Testis (tissue), 3 donors: Measurements from ENCODE around the gene FAM53B. TPM values are rescaled to one million over a fixed set of nuclear protein-coding genes. Genes with fewer than 3 reads are reported as not detected.

Source experiments
- DNase-seq: peaks from one replicate; pipeline ENCODE4 v3.0.0-alpha.2; 2019
- H3K27ac ChIP-seq, 2 donors: fragments of 200-600 bp; sonication (generic); one replicate each; pipeline ENCODE4 v1.5.1; 2019
- H3K27me3 ChIP-seq: fragments of 200-600 bp; sonication (generic); one replicate; pipeline ENCODE4 v1.5.1; 2019
- H3K36me3 ChIP-seq: fragments of 200-600 bp; sonication (generic); one replicate; pipeline ENCODE4 v1.5.1; 2017; ENCODE audit warnings: low read depth; ENCODE audit errors: missing control alignments
- H3K4me1 ChIP-seq: fragments of 200-600 bp; sonication (generic); one replicate; pipeline ENCODE4 v1.5.1; 2019
- H3K4me3 ChIP-seq, 2 donors: fragments of 200-600 bp; sonication (generic); one replicate each; pipeline ENCODE4 v1.5.1; 2017 to 2019
- H3K9me3 ChIP-seq: fragments of 200-600 bp; sonication (generic); one replicate; pipeline ENCODE4 v1.5.1; 2017
- POLR2A ChIP-seq: fragments of 450-650 bp; IDR thresholded peaks from one replicate; pipeline ENCODE4 v1.6.1; 2017; ENCODE audit warnings: antibody characterized with exemption, mild to moderate bottlenecking, moderate library complexity
- WGBS, 2 donors: methylation state at CpG; one replicate each; pipeline ENCODE4 v1.1.5; 2018; 5-methylcytosine and 5-hydroxymethylcytosine counted together
- intact Hi-C: fragments of 100-400 bp; cut with DNase I; formaldehyde crosslinking; loops from one replicate; pipeline ENCODE4 v1.15.1; 2023; ENCODE audit warnings: low total_unique reads
- polyA plus RNA-seq: library from polyadenylated mRNA; stranded (reverse); fragments of 350-450 nt; fragmentation: Illumina TruSeq; extraction: RNeasy Lipid Tissue Mini Kit (QIAGEN cat#74804); gene quantifications from one replicate; pipeline ENCODE4 v1.2.3, GENCODE V29; 2014; ENCODE audit warnings: low read depth, low replicate concordance; ENCODE audit not compliant: insufficient read depth
- total RNA-seq, 2 donors: library from RNA; depleted of rRNA; stranded (reverse); fragments of >200 nt; gene quantifications; one replicate each; pipeline ENCODE4 v1.2.3, GENCODE V29; 2016
- TF ChIP-seq, protein P1 (sequence below), 3 experiments: fragments of 450-650 bp in 2 of 3; fragments of 200-600 bp in 1 of 3; sonication (generic) in 1 of 3; IDR thresholded peaks; one replicate each; pipeline ENCODE4 v1.5.1; 2016 to 2019; ENCODE audit warnings: antibody characterized with exemption in 3 of 3, mild to moderate bottlenecking in 2 of 3, moderate library complexity in 1 of 3

The FAM53B gene
- total and polyA plus RNA-seq, 3 donors from 2014 or later = 36.9 to 125 (median 109) TPM

DNA sequence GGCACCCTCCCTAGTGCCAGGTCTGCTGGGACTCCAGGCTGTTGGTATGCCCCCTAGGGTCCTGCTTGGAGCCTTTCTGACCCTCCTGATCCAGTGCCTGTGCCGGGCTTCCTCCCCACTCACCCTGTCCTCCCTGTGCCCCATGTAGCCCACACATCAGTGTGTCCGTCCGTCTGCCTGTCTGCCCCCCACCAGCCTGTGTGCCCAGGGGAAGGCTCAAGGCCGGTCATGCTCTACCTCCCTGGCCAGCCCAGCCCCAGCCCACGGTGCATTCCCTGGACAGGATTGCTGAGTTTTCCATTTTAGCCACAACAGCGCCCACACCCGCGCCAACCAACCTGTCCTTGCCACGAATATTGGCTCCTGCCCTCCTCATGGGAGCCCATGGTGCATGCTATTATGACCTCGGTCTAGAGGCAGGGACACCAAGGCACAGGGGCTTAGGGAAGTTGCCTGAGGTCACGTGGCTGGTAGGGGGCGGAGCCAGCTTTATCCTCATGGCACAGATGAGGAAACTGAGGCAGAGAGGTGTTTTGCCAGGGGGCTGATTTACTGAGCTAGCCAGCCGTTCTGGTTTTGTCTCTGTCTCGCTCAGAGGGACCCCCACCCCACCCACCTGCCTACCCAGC, 136.0 kb downstream of the FAM53B start:
- H3K4me3 ChIP-seq = no peak overlapping the region
- no peak for DNase-seq
- no peaks in the 10 kb centered on the region for H3K27me3 ChIP-seq
- WGBS, 2 donors = 79 to 89% methylated on average over 8 to 14 of the region's 14 CpGs
- intact Hi-C loops = no loop called here
- peaks cover 10% of the 10 kb centered on the region for H3K4me1 ChIP-seq
- no peaks in the 10 kb centered on the region for H3K36me3 ChIP-seq
- TF ChIP-seq, protein P1, sequence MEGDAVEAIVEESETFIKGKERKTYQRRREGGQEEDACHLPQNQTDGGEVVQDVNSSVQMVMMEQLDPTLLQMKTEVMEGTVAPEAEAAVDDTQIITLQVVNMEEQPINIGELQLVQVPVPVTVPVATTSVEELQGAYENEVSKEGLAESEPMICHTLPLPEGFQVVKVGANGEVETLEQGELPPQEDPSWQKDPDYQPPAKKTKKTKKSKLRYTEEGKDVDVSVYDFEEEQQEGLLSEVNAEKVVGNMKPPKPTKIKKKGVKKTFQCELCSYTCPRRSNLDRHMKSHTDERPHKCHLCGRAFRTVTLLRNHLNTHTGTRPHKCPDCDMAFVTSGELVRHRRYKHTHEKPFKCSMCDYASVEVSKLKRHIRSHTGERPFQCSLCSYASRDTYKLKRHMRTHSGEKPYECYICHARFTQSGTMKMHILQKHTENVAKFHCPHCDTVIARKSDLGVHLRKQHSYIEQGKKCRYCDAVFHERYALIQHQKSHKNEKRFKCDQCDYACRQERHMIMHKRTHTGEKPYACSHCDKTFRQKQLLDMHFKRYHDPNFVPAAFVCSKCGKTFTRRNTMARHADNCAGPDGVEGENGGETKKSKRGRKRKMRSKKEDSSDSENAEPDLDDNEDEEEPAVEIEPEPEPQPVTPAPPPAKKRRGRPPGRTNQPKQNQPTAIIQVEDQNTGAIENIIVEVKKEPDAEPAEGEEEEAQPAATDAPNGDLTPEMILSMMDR (IDR thresholded peaks at IDR 0.05) = no peak
- TF ChIP-seq POLR2A = no peak
- H3K27ac ChIP-seq = no peak overlapping the region
- no peaks in the 10 kb centered on the region for H3K9me3 ChIP-seq

DNA sequence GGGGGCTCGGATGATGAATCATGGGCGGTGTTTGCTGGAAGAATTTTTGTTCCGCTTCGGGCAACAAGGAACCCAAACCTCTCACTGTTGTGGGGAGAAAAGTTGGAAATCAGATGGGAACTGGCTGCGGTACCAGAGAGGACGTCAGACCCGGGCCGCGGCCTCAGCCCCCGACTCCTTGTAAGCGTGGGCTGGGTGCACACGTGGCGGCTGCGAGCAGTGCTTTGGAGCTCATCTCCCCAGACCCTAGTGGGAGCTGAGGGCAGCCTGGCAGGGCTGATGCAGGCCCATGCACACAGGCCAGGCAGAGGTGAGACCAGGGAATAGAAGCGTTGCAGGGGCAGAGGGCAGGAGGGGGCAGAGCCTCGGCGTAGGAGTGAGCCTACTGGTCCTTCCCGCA, 136.5 kb downstream of the FAM53B start:
- H3K27me3 ChIP-seq = no peaks in the 10 kb centered on the region
- DNase-seq = no peak
- H3K4me3 ChIP-seq = no peak overlapping the region
- 80 to 92% methylated on average over 17 to 18 of the region's 18 CpGs for whole genome bisulfite sequencing, 2 donors
- H3K27ac ChIP-seq = no peak overlapping the region
- no peaks in the 10 kb centered on the region for H3K9me3 ChIP-seq
- intact Hi-C loops = no loop called here
- H3K36me3 ChIP-seq = no peaks in the 10 kb centered on the region
- TF ChIP-seq, protein P1 (IDR thresholded peaks at IDR 0.05) = no peak
- TF ChIP-seq POLR2A = no peak
- peaks cover 5% of the 10 kb centered on the region for H3K4me1 ChIP-seq

GRCh38 chr10:124606822-124607221, 137.4 kb downstream of the FAM53B start:
- Histone ChIP-seq H3K4me3 (no peak overlapping the region), H3K9me3 (no peaks in the 10 kb centered on the region), H3K36me3 (no peaks in the 10 kb centered on the region), H3K27ac (no peak overlapping the region), H3K27me3 (no peaks in the 10 kb centered on the region), H3K4me1 (peaks cover 5% of the 10 kb centered on the region)
- TF ChIP-seq POLR2A = no peak
- TF ChIP-seq, protein P1 (IDR thresholded peaks at IDR 0.05) = no peak
- WGBS, 2 donors = 29 to 51% methylated on average over 9 to 10 of the region's 10 CpGs
- intact Hi-C loops = no loop called here
- no peak for DNase-seq

DNA sequence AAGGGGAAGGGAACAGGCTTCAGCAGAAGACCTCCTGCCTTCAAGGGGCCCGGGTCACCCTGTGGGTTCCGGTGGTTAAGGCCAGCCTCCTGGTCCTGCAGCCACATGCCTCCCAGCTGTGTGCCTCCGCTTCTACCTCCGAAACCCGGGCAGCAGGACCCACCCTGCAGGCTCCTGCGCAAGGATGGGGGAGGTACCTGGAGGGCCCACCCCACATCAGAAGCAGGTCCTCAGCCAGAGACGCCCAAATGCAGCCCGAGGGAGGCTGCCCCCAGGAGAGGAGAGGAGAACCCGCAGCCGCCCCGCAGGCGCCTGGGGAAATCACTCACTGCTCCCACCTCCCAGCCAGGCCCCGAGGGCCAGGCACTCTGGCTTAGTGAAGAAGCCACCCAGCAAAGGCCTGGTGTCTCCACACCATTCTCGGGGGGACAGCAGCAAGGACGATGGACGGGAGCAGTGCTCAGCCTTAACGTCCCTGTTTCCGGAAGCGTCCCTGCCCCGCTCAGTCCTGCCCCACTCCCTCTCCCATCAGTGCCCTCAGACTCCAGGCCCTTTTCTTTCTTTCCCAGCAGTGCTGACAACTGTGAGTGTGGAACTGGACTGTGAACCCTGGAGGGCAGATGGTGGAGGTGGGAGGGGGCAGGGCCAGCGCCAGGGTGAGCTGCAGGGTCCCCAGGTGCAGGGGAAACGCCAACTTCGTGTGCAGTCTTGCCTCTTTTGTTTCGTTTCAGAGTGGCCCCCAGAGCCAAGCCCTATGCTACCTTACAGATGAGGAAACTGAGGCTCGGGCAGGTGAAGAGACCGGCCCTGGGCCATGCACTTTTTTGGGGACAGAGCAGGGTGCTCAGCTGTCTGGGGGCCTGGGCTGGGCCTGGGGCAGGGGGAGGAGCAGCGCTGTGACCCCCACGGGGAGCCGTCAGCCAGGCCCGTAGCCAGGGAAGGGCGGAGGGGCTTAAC, 138.0 kb downstream of the FAM53B start:
- intact Hi-C loops = no loop called here
- Histone ChIP-seq H3K9me3 (no peaks in the 10 kb centered on the region), H3K36me3 (no peaks in the 10 kb centered on the region), H3K4me1 (peaks cover 5% of the 10 kb centered on the region), H3K4me3 (no peak overlapping the region), H3K27ac (no peak overlapping the region), H3K27me3 (no peaks in the 10 kb centered on the region)
- TF ChIP-seq, protein P1 (IDR thresholded peaks at IDR 0.05) = no peak
- TF ChIP-seq POLR2A = no peak
- 78 to 85% methylated on average over 12 to 29 of the region's 31 CpGs for WGBS, 2 donors
- DNase-seq = no peak
